Keratinocyte (primary cell): Measurements from ENCODE around the gene BTBD10. TPM values are rescaled to one million over a fixed set of nuclear protein-coding genes. Genes with fewer than 3 reads are reported as not detected.
A peak's percentile ranks its signal among the peaks of the same experiment; 100 is the strongest.

ENCODE experiments used
- DNase-seq: peaks from one replicate; pipeline ENCODE4 v3.0.0-alpha.2; 2011; ENCODE audit warnings: low read depth, missing footprints, low spot score
- FAIRE-seq: peaks from 2 replicates; lab custom pipeline; 2011; peaks lifted over from hg19 to GRCh38; lab: Jason Lieb, UNC
- H2AFZ ChIP-seq: 2 replicates; pipeline ENCODE4 v1.6.0; 2012; ENCODE audit warnings: low read length, control low read depth, inconsistent platforms; ENCODE audit not compliant: control insufficient read depth
- H3K27ac ChIP-seq: 2 replicates; pipeline ENCODE4 v1.5.1; 2011; ENCODE audit warnings: low read length; ENCODE audit not compliant: control insufficient read depth, insufficient read depth
- H3K27me3 ChIP-seq: 3 replicates; pipeline ENCODE4 v1.6.0; 2011; ENCODE audit warnings: low read length; ENCODE audit not compliant: control insufficient read depth, insufficient read depth; ENCODE audit errors: extremely low read depth
- H3K36me3 ChIP-seq, 2 experiments: 2 replicates in 1 of 2; 3 replicates in 1 of 2; pipeline ENCODE4 v1.5.1; 2011; ENCODE audit warnings: low read length in 2 of 2, mild to moderate bottlenecking in 1 of 2; ENCODE audit not compliant: control insufficient read depth in 2 of 2, insufficient read depth in 2 of 2; ENCODE audit errors: extremely low read depth in 1 of 2
- H3K4me1 ChIP-seq: 3 replicates; pipeline ENCODE4 v1.5.1; 2011; ENCODE audit warnings: low read length; ENCODE audit not compliant: control insufficient read depth, insufficient read depth; ENCODE audit errors: extremely low read depth
- H3K4me2 ChIP-seq: 3 replicates; pipeline ENCODE4 v1.6.0; 2011; ENCODE audit warnings: low read depth, low read length; ENCODE audit not compliant: control insufficient read depth, insufficient read depth; ENCODE audit errors: extremely low read depth
- H3K4me3 ChIP-seq, 3 experiments: fragments of 200-600 bp in 1 of 3; sonication (generic) in 1 of 3; 2 replicates in 2 of 3; 3 replicates in 1 of 3; pipeline ENCODE4 v1.5.1; 2011 to 2016; ENCODE audit warnings: low read length in 3 of 3, mild to moderate bottlenecking in 3 of 3, control low read depth in 2 of 3, inconsistent platforms in 1 of 3, low read depth in 1 of 3, mixed read lengths in 1 of 3, mixed run types in 1 of 3, moderate library complexity in 1 of 3; ENCODE audit not compliant: control insufficient read depth in 2 of 3, insufficient read depth in 2 of 3; ENCODE audit errors: extremely low read depth in 1 of 3
- H3K79me2 ChIP-seq: 2 replicates; pipeline ENCODE4 v1.6.0; 2012; ENCODE audit warnings: low read length; ENCODE audit not compliant: control insufficient read depth, insufficient read depth
- H3K9ac ChIP-seq: 3 replicates; pipeline ENCODE4 v1.6.0; 2011; ENCODE audit warnings: low read length; ENCODE audit not compliant: control insufficient read depth, insufficient read depth; ENCODE audit errors: extremely low read depth
- H3K9me1 ChIP-seq: 3 replicates; pipeline ENCODE4 v1.6.0; 2011; ENCODE audit warnings: low read length; ENCODE audit not compliant: control insufficient read depth, insufficient read depth; ENCODE audit errors: extremely low read depth
- H3K9me3 ChIP-seq: 2 replicates; pipeline ENCODE4 v1.5.1; 2012; ENCODE audit warnings: low read depth, low read length; ENCODE audit not compliant: control insufficient read depth
- H4K20me1 ChIP-seq: 3 replicates; pipeline ENCODE4 v1.6.0; 2011; ENCODE audit warnings: low read length; ENCODE audit not compliant: control insufficient read depth, insufficient read depth; ENCODE audit errors: extremely low read depth
- EZH2 ChIP-seq: IDR thresholded peaks from one replicate; pipeline ENCODE4 v1.6.1; 2012; ENCODE audit warnings: inconsistent platforms, mild to moderate bottlenecking, low read length, moderate library complexity
- dilution Hi-C: fragments of 300-500 bp; cut with MboI; formaldehyde crosslinking; loops from one replicate; pipeline ENCODE4 v1.7.0; 2020; ENCODE audit warnings: low sequenced_read_pairs; ENCODE audit not compliant: extremely low pct_ligation_motif_present
- polyA plus RNA-seq, 5 experiments: library from polyadenylated mRNA; depleted of rRNA in 3 of 5; stranded (reverse) in 3 of 5; stranded (forward) in 1 of 5; unstranded in 1 of 5; fragments of >200 nt; gene quantifications; 1 replicate in 1 of 5; 2 replicates in 3 of 5; 3 replicates in 1 of 5; pipeline versions ENCODE4 v1.2.1 to v1.2.3, GENCODE V29; 2011 to 2012; ENCODE audit warnings: missing spikeins in 2 of 5, low read depth in 1 of 5, low replicate concordance in 1 of 5
- TF ChIP-seq, protein P1 (sequence below), 3 experiments: IDR thresholded peaks in 1 of 3; conservative IDR thresholded peaks in 1 of 3; optimal IDR thresholded peaks in 1 of 3; 2 replicates in 2 of 3; 3 replicates in 1 of 3; pipeline versions ENCODE3 to v1.5.1; 2011; ENCODE audit warnings: low read length in 3 of 3, mild to moderate bottlenecking in 3 of 3, moderate library complexity in 2 of 3, control low read depth in 1 of 3, inconsistent platforms in 1 of 3; ENCODE audit not compliant: insufficient read depth in 2 of 3; ENCODE audit errors: extremely low read depth in 1 of 3

BTBD10 gene
- polyA plus RNA-seq, 1 donor (not counting 4 experiments of a cell fraction or from before 2014, with no cell fraction given): 76.0 TPM

DNA sequence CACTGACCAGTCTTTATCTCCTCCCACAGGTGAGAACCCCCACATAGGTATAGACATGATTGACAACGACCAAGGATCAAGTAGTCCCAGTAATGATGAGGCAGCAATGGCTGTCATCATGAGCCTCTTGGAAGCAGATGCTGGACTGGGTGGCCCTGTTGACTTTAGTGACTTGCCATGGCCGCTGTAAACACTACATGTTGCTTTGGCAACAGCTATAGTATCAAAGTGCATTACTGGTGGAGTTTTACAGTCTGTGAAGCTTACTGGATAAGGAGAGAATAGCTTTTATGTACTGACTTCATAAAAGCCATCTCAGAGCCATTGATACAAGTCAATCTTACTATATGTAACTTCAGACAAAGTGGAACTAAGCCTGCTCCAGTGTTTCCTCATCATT is 76.5 kb downstream of the BTBD10 start:
- Histone ChIP-seq H3K27me3 (no peaks in the 10 kb centered on the region), H3K4me3 (no peak overlapping the region), H3K9me3 (no peaks in the 10 kb centered on the region), H3K27ac (no peak overlapping the region), H4K20me1 (no peaks in the 10 kb centered on the region), H3K9ac (no peak overlapping the region), H3K36me3 (peaks cover 15 to 19% of the 10 kb centered on the region in 2 experiments), H3K79me2 (no peaks in the 10 kb centered on the region), H3K4me1 (no peaks in the 10 kb centered on the region), H3K4me2 (no peak overlapping the region), H3K9me1 (no peaks in the 10 kb centered on the region), H2AFZ (no peak overlapping the region)
- no peak for DNase-seq
- dilution Hi-C loops: no loop called here
- no peak for FAIRE-seq
- no peak for TF ChIP-seq EZH2
- TF ChIP-seq, protein P1, sequence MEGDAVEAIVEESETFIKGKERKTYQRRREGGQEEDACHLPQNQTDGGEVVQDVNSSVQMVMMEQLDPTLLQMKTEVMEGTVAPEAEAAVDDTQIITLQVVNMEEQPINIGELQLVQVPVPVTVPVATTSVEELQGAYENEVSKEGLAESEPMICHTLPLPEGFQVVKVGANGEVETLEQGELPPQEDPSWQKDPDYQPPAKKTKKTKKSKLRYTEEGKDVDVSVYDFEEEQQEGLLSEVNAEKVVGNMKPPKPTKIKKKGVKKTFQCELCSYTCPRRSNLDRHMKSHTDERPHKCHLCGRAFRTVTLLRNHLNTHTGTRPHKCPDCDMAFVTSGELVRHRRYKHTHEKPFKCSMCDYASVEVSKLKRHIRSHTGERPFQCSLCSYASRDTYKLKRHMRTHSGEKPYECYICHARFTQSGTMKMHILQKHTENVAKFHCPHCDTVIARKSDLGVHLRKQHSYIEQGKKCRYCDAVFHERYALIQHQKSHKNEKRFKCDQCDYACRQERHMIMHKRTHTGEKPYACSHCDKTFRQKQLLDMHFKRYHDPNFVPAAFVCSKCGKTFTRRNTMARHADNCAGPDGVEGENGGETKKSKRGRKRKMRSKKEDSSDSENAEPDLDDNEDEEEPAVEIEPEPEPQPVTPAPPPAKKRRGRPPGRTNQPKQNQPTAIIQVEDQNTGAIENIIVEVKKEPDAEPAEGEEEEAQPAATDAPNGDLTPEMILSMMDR (optimal IDR thresholded peaks at IDR 0.05 in 1 of 3, IDR thresholded peaks at IDR 0.05 in 1 of 3, conservative IDR thresholded peaks at IDR 0.05 in 1 of 3; ENCODE audit: extremely low read depth in 1 of 3, insufficient read depth in 2 of 3, low read length in 3 of 3): no peak

DNA sequence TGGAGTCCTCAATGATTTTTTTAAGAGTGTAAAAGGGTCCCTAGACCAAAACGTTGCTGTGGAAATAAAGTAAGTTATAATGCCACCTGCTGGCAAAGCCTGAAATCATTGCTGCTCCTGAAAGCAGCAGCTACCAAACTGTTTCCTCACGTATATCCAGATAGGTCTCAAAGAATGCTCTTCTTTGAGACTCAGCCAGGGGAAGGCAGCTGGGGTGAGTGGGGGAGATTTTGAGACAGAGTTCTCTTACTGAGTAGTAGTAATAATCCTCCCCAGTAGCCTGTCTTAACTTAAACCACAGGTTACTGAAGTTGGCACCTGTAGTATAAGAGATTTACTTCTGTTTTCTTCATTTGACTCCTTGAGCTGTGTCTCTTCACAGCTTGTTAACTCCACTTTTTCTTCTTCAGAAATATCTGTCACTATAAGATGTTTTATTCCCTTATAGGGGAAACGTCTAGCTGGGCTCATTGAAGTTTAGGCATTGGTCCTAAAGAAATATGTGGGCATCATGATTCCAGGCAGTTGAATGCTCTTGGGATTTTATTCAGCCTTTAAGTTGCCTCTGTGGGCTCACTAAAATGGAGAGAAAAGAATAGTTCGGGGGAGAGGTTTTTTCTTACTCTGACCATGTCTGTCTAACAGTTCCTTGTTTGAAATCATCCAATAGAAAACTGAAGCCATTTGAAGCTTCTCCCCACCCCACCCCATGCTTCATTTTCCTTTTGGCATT is 77.9 kb downstream of the BTBD10 start:
- H3K4me1 ChIP-seq: no peaks in the 10 kb centered on the region
- FAIRE-seq (peak; percentile 76), DNase-seq (peak; percentile 7)
- no peak overlapping the region for H3K4me3 ChIP-seq
- no peaks in the 10 kb centered on the region for H4K20me1 ChIP-seq
- H3K36me3 ChIP-seq: peaks cover 22 to 29% of the 10 kb centered on the region in 2 experiments
- no peaks in the 10 kb centered on the region for H3K9me3 ChIP-seq
- no peaks in the 10 kb centered on the region for H3K9me1 ChIP-seq
- dilution Hi-C loops: no loop called here
- no peaks in the 10 kb centered on the region for H3K27me3 ChIP-seq
- no peak overlapping the region for H3K9ac ChIP-seq
- no peak overlapping the region for H2AFZ ChIP-seq
- TF ChIP-seq, protein P1 (optimal IDR thresholded peaks at IDR 0.05 in 1 of 3, IDR thresholded peaks at IDR 0.05 in 1 of 3, conservative IDR thresholded peaks at IDR 0.05 in 1 of 3; ENCODE audit: extremely low read depth in 1 of 3, insufficient read depth in 2 of 3, low read length in 3 of 3): peak; percentile 44 to 63 (median 59)
- no peak for TF ChIP-seq EZH2
- no peak overlapping the region for H3K4me2 ChIP-seq
- no peaks in the 10 kb centered on the region for H3K79me2 ChIP-seq
- no peak overlapping the region for H3K27ac ChIP-seq
